ENCODE data around the gene MYH14.
A peak's percentile ranks its signal among the peaks of the same experiment; 100 is the strongest.

Gene MYH14

GRCh38 chr19:50301607-50301971 is 98.2 kb downstream of the MYH14 start:
- H3K36me3 ChIP-seq (ENCODE audit: insufficient read depth, insufficient read length, low read length): no peaks in the 10 kb centered on the region
- H3K4me3 ChIP-seq (ENCODE audit: insufficient read length, low read depth): no peak overlapping the region
- H3K9ac ChIP-seq (ENCODE audit: insufficient read length, low read depth): no peak overlapping the region
- no peaks in the 10 kb centered on the region for H3K4me1 ChIP-seq (ENCODE audit: insufficient read depth, insufficient read length)
- H3K27me3 ChIP-seq (ENCODE audit: insufficient read depth, insufficient read length): peaks cover 24% of the 10 kb centered on the region
- peaks cover 7% of the 10 kb centered on the region; the same call in 1 of the 2 replicates for H3K9me3 ChIP-seq (ENCODE audit: insufficient read depth, low read length)
- DNase-seq (ENCODE audit: low read depth, low spot score): no peak
- no peak for TF ChIP-seq YY1 (IDR thresholded peaks at IDR 0.05; ENCODE audit: insufficient read depth, insufficient read length)

GRCh38 chr19:50303558-50303957 is 100.1 kb downstream of the MYH14 start:
- Histone ChIP-seq H3K9ac (ENCODE audit: insufficient read length, low read depth) (no peak overlapping the region), H3K9me3 (ENCODE audit: insufficient read depth, low read length) (peaks cover 27% of the 10 kb centered on the region), H3K4me1 (ENCODE audit: insufficient read depth, insufficient read length) (no peaks in the 10 kb centered on the region), H3K4me3 (ENCODE audit: insufficient read length, low read depth) (no peak overlapping the region), H3K27me3 (ENCODE audit: insufficient read depth, insufficient read length) (peaks cover 41% of the 10 kb centered on the region), H3K36me3 (ENCODE audit: insufficient read depth, insufficient read length, low read length) (no peaks in the 10 kb centered on the region)
- TF ChIP-seq YY1 (IDR thresholded peaks at IDR 0.05; ENCODE audit: insufficient read depth, insufficient read length) (no peak), SUZ12 (IDR thresholded peaks at IDR 0.05; ENCODE audit: extremely low read depth, insufficient read depth, insufficient read length) (no peak), ZNF274 (IDR thresholded peaks at IDR 0.05; ENCODE audit: low read depth, low read length) (no peak)
- no peak for DNase-seq (ENCODE audit: low read depth, low spot score)

- DNase-seq (ENCODE audit: low read depth, low spot score): no peak
- peaks cover 55% of the 10 kb centered on the region for H3K27me3 ChIP-seq (ENCODE audit: insufficient read depth, insufficient read length)
- TF ChIP-seq YY1 (IDR thresholded peaks at IDR 0.05; ENCODE audit: insufficient read depth, insufficient read length) (no peak), ZNF274 (IDR thresholded peaks at IDR 0.05; ENCODE audit: low read depth, low read length) (no peak), SUZ12 (IDR thresholded peaks at IDR 0.05; ENCODE audit: extremely low read depth, insufficient read depth, insufficient read length) (no peak)
- peaks cover 33% of the 10 kb centered on the region for H3K9me3 ChIP-seq (ENCODE audit: insufficient read depth, low read length)
- H3K4me3 ChIP-seq (ENCODE audit: insufficient read length, low read depth): no peak overlapping the region
- no peaks in the 10 kb centered on the region for H3K4me1 ChIP-seq (ENCODE audit: insufficient read depth, insufficient read length)
- H3K9ac ChIP-seq (ENCODE audit: insufficient read length, low read depth): no peak overlapping the region
- no peaks in the 10 kb centered on the region for H3K36me3 ChIP-seq (ENCODE audit: insufficient read depth, insufficient read length, low read length)
Observed at GRCh38 chr19:50308991-50309390, 105.6 kb downstream of the MYH14 start.

- Histone ChIP-seq H3K9ac (ENCODE audit: insufficient read length, low read depth) (no peak overlapping the region), H3K27me3 (ENCODE audit: insufficient read depth, insufficient read length) (peaks cover 53% of the 10 kb centered on the region), H3K4me3 (ENCODE audit: insufficient read length, low read depth) (no peak overlapping the region), H3K4me1 (ENCODE audit: insufficient read depth, insufficient read length) (no peaks in the 10 kb centered on the region), H3K36me3 (ENCODE audit: insufficient read depth, insufficient read length, low read length) (no peaks in the 10 kb centered on the region), H3K9me3 (ENCODE audit: insufficient read depth, low read length) (peaks cover 33% of the 10 kb centered on the region)
- no peak for DNase-seq (ENCODE audit: low read depth, low spot score)
- TF ChIP-seq ZNF274 (IDR thresholded peaks at IDR 0.05; ENCODE audit: low read depth, low read length) (no peak), SUZ12 (IDR thresholded peaks at IDR 0.05; ENCODE audit: extremely low read depth, insufficient read depth, insufficient read length) (no peak), YY1 (IDR thresholded peaks at IDR 0.05; ENCODE audit: insufficient read depth, insufficient read length) (no peak)
Observed at GRCh38 chr19:50309396-50310125, 106.1 kb downstream of the MYH14 start.

GRCh38 chr19:50310759-50311465 is 107.5 kb downstream of the MYH14 start:
- peaks cover 47% of the 10 kb centered on the region for H3K27me3 ChIP-seq (ENCODE audit: insufficient read depth, insufficient read length)
- H3K4me3 ChIP-seq (ENCODE audit: insufficient read length, low read depth): no peak overlapping the region
- H3K36me3 ChIP-seq (ENCODE audit: insufficient read depth, insufficient read length, low read length): no peaks in the 10 kb centered on the region
- DNase-seq (ENCODE audit: low read depth, low spot score): no peak
- H3K9ac ChIP-seq (ENCODE audit: insufficient read length, low read depth): no peak overlapping the region
- peaks cover 33% of the 10 kb centered on the region for H3K9me3 ChIP-seq (ENCODE audit: insufficient read depth, low read length)
- no peak for TF ChIP-seq SUZ12 (IDR thresholded peaks at IDR 0.05; ENCODE audit: extremely low read depth, insufficient read depth, insufficient read length)
- TF ChIP-seq ZNF274 (IDR thresholded peaks at IDR 0.05; ENCODE audit: low read depth, low read length): no peak
- TF ChIP-seq YY1 (IDR thresholded peaks at IDR 0.05; ENCODE audit: insufficient read depth, insufficient read length): no peak
- H3K4me1 ChIP-seq (ENCODE audit: insufficient read depth, insufficient read length): no peaks in the 10 kb centered on the region

- no peak for DNase-seq (ENCODE audit: low read depth, low spot score)
- Histone ChIP-seq H3K4me1 (ENCODE audit: insufficient read depth, insufficient read length) (no peaks in the 10 kb centered on the region), H3K9ac (ENCODE audit: insufficient read length, low read depth) (peak overlapping the region; percentile 82), H3K27me3 (ENCODE audit: insufficient read depth, insufficient read length) (peaks cover 36% of the 10 kb centered on the region), H3K9me3 (ENCODE audit: insufficient read depth, low read length) (peaks cover 22% of the 10 kb centered on the region), H3K36me3 (ENCODE audit: insufficient read depth, insufficient read length, low read length) (no peaks in the 10 kb centered on the region), H3K4me3 (ENCODE audit: insufficient read length, low read depth) (peak overlapping the region; percentile 57)
- TF ChIP-seq ZNF274 (IDR thresholded peaks at IDR 0.05; ENCODE audit: low read depth, low read length): no peak
Observed at GRCh38 chr19:50311723-50312635, 108.6 kb downstream of the MYH14 start.

Measured in NT2/D1 (cell line).